Measurements from ENCODE around the gene RAD18. TPM values are rescaled to one million over a fixed set of nuclear protein-coding genes. Genes with fewer than 3 reads are reported as not detected.

RAD18 gene
- total and polyA plus RNA-seq, 7 donors: 0.51 to 2.5 (median 2.2) TPM

DNA sequence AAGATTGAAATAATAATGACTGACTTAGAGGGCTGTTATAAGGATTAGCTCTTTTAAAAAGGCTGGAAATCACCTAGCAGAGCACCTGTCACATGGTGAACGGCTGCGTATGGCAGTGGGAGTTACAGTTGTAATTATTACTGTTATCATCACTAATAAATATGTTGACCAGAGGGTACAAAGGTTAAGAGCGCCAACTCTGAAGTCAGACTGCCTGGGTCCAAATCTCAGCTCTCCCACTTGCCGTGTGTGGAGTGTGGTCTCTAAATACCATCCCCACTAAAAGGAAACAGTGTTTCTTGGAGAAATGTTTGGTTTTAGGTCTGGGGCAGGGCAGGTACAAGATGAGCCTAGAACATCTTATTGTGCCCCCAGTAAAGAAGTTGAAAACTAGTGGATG is 6.0 kb upstream of the RAD18 start:
- TF ChIP-seq CTCF (IDR thresholded peaks at IDR 0.05): no peak
- intact Hi-C loops (cut with DNase I): loop anchor here in 1 of 2 donors (10.0 kb wide), 1 partner anchor 304 kb away; no protein-coding TSS in a partner anchor
- DNase-seq: no peak
- Histone ChIP-seq H3K9me3 (no peaks in the 10 kb centered on the region), H3K4me1 (no peaks in the 10 kb centered on the region), H3K36me3 (ENCODE audit: insufficient read depth in 1 of 2, low read depth in 1 of 2) (no peaks in the 10 kb centered on the region), H3K27me3 (ENCODE audit: insufficient read depth in 3 of 3, low read length in 2 of 3) (peaks cover 0 to 4% (median 0%) of the 10 kb centered on the region in 3 donors), H3K4me3 (no peak overlapping the region), H3K27ac (no peak overlapping the region)
- 62 to 70% (median 63%) methylated on average over 4 of the region's 4 CpGs for WGBS, 3 donors
- no peak for ATAC-seq

DNA sequence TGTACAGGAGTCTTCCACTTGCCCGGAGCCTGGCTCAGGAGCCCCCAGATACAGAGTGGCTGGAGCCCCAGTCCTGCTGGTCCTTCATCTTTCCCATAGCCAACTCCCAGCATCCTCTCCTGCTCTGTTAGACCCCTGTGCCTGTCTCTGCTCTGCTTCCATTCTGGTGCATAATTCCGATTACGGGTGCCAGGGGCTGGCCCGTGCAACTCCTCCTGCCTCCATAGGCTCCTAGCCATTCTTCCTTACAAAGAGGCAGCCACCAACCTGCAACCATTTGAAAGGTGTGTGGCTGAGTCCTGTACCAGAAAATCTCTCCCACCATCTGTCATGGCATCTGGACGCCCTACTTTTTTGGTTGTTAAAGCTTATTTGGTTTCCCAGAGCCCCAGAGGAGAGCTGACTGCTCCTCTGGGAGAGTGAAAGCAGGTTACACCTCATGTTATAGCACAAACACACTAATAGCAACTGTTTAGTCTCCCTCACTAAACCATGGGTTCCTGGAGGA is 5.2 kb upstream of the RAD18 start:
- H3K27ac ChIP-seq: no peak overlapping the region
- ATAC-seq: no peak
- H3K4me3 ChIP-seq: no peak overlapping the region
- H3K4me1 ChIP-seq: no peaks in the 10 kb centered on the region
- WGBS, 3 donors: 63 to 66% (median 64%) methylated on average over 5 of the region's 5 CpGs
- no peak for TF ChIP-seq CTCF (IDR thresholded peaks at IDR 0.05)
- H3K36me3 ChIP-seq (ENCODE audit: insufficient read depth in 1 of 2, low read depth in 1 of 2): no peaks in the 10 kb centered on the region
- no peaks in the 10 kb centered on the region for H3K9me3 ChIP-seq
- H3K27me3 ChIP-seq (ENCODE audit: insufficient read depth in 3 of 3, low read length in 2 of 3): peaks cover 0 to 4% (median 0%) of the 10 kb centered on the region in 3 donors
- intact Hi-C loops (cut with DNase I): loop anchor here in 1 of 2 donors (10.0 kb wide), 1 partner anchor 304 kb away; no protein-coding TSS in a partner anchor
- no peak for DNase-seq

- Histone ChIP-seq H3K27ac (no peak overlapping the region), H3K27me3 (ENCODE audit: insufficient read depth in 3 of 3, low read length in 2 of 3) (peaks cover 0 to 4% (median 0%) of the 10 kb centered on the region in 3 donors), H3K4me3 (no peak overlapping the region), H3K36me3 (ENCODE audit: insufficient read depth in 1 of 2, low read depth in 1 of 2) (no peaks in the 10 kb centered on the region), H3K9me3 (no peaks in the 10 kb centered on the region), H3K4me1 (peaks cover 3% of the 10 kb centered on the region)
- TF ChIP-seq CTCF (IDR thresholded peaks at IDR 0.05): no peak
- ATAC-seq (no peak), DNase-seq (no peak)
- 64 to 75% (median 72%) methylated on average over 5 of the region's 5 CpGs for WGBS, 3 donors
- intact Hi-C loops (cut with DNase I): loop anchor here in 1 of 2 donors (10.0 kb wide), 1 partner anchor 303 kb away; no protein-coding TSS in a partner anchor
Measured at GRCh38 chr3:8967553-8967952, 4.3 kb upstream of the RAD18 start.

- Histone ChIP-seq H3K36me3 (ENCODE audit: insufficient read depth in 1 of 2, low read depth in 1 of 2) (no peaks in the 10 kb centered on the region), H3K4me1 (peaks cover 10% of the 10 kb centered on the region), H3K4me3 (no peak overlapping the region), H3K27ac (no peak overlapping the region), H3K9me3 (no peaks in the 10 kb centered on the region), H3K27me3 (ENCODE audit: insufficient read depth in 3 of 3, low read length in 2 of 3) (peaks cover 0 to 4% (median 0%) of the 10 kb centered on the region in 3 donors)
- TF ChIP-seq CTCF (IDR thresholded peaks at IDR 0.05): no peak
- intact Hi-C loops (cut with DNase I): loop anchor here in 1 of 2 donors (10.0 kb wide), 1 partner anchor 302 kb away; no protein-coding TSS in a partner anchor
- ATAC-seq (no peak), DNase-seq (no peak)
- WGBS, 3 donors: 66 to 87% (median 82%) methylated on average over 3 of the region's 3 CpGs
Measured at GRCh38 chr3:8966820-8967348, 3.6 kb upstream of the RAD18 start.

All from psoas muscle (tissue), 8 donors.